Measurements from ENCODE around the gene TRPM8.

DNA sequence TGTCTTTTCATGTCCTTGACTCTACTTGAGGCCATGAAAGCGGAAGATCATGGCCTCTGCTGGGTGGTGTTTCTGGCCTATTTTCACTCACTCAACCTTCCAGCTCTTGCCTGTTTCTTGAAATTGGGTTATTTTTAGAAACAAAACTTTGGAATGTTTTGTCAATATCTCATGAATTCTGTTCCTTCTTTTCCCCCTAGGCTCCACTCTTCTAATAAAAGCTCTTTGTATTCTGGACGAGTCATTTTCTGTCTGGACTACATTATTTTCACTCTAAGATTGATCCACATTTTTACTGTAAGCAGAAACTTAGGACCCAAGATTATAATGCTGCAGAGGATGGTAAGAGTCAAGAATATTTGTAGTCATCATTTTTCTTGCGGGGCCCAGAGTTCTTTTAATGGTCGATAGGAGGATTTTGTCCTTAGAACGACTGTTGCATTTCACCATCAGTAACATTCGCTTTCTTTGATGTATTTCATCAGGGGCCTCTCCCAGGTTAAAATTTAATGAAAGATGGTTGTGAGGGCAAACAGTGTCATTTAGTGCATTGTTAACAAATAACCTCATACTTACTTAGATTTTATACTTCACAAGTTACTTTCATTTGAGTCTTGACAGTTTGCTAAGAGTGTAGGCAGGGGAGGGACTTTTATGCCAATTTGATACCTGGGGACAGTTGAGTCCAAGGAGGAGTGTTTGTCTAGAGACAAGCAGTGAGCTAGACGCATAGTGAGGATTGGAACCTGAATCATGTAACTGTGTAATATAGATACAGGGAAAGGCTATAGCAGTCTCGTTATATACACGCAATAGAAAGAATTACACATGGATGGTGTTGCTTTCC, 64.6 kb downstream of the TRPM8 start:
- TF ChIP-seq, protein P1, sequence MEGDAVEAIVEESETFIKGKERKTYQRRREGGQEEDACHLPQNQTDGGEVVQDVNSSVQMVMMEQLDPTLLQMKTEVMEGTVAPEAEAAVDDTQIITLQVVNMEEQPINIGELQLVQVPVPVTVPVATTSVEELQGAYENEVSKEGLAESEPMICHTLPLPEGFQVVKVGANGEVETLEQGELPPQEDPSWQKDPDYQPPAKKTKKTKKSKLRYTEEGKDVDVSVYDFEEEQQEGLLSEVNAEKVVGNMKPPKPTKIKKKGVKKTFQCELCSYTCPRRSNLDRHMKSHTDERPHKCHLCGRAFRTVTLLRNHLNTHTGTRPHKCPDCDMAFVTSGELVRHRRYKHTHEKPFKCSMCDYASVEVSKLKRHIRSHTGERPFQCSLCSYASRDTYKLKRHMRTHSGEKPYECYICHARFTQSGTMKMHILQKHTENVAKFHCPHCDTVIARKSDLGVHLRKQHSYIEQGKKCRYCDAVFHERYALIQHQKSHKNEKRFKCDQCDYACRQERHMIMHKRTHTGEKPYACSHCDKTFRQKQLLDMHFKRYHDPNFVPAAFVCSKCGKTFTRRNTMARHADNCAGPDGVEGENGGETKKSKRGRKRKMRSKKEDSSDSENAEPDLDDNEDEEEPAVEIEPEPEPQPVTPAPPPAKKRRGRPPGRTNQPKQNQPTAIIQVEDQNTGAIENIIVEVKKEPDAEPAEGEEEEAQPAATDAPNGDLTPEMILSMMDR (IDR thresholded peaks at IDR 0.05), result no peak
- TF ChIP-seq, protein P2, sequence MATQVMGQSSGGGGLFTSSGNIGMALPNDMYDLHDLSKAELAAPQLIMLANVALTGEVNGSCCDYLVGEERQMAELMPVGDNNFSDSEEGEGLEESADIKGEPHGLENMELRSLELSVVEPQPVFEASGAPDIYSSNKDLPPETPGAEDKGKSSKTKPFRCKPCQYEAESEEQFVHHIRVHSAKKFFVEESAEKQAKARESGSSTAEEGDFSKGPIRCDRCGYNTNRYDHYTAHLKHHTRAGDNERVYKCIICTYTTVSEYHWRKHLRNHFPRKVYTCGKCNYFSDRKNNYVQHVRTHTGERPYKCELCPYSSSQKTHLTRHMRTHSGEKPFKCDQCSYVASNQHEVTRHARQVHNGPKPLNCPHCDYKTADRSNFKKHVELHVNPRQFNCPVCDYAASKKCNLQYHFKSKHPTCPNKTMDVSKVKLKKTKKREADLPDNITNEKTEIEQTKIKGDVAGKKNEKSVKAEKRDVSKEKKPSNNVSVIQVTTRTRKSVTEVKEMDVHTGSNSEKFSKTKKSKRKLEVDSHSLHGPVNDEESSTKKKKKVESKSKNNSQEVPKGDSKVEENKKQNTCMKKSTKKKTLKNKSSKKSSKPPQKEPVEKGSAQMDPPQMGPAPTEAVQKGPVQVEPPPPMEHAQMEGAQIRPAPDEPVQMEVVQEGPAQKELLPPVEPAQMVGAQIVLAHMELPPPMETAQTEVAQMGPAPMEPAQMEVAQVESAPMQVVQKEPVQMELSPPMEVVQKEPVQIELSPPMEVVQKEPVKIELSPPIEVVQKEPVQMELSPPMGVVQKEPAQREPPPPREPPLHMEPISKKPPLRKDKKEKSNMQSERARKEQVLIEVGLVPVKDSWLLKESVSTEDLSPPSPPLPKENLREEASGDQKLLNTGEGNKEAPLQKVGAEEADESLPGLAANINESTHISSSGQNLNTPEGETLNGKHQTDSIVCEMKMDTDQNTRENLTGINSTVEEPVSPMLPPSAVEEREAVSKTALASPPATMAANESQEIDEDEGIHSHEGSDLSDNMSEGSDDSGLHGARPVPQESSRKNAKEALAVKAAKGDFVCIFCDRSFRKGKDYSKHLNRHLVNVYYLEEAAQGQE (IDR thresholded peaks at IDR 0.05; ENCODE audit: insufficient read depth in 1 of 2, low read depth in 2 of 2, low read length in 1 of 2), result no peak
- TF ChIP-seq POLR2AphosphoS5 (IDR thresholded peaks at IDR 0.05; ENCODE audit: low read depth, low read length), result no peak
- no peak for TF ChIP-seq SIN3A (IDR thresholded peaks at IDR 0.05; ENCODE audit: borderline replicate concordance, insufficient read depth, low read depth, low read length)
- TF ChIP-seq TCF7L2 (IDR thresholded peaks at IDR 0.05; ENCODE audit: low read depth, low read length), result no peak

All from Panc1 (cell line).